CD4-positive, alpha-beta T cell treated with Interleukin-4 for 1 hour (primary cell): ENCODE measurements around the gene CCSER1.
"Not testable (repeated sequence)": the region's sequence is repeated elsewhere in the genome, so short reads cannot be mapped to it uniquely, and the experiment has no call there.

Experiments
- DNase-seq, 2 donors: peaks; one replicate each; pipeline ENCODE4 v3.0.0-alpha.2; 2020 to 2022

Gene CCSER1

DNA sequence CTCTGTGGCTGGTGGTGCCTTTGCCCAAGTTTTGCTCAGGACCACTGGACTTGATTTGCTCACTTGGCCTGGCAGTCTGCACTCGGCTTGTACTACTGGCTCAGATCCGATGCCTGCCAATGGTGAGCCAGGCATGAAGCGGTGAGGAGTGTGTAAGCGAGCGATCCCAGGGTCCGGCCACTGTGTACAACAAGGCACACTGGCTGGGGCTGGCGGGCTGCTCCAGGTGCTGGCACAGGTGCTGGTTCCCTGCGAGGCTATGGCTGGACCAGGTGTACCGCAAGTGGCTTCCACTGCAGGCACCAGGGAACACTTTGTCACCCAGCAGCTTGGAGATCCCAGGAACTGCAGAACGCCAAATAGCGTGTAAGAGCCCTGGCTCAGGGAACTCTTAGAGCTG is 329.7 kb downstream of the CCSER1 start:
- no peak for DNase-seq

DNA sequence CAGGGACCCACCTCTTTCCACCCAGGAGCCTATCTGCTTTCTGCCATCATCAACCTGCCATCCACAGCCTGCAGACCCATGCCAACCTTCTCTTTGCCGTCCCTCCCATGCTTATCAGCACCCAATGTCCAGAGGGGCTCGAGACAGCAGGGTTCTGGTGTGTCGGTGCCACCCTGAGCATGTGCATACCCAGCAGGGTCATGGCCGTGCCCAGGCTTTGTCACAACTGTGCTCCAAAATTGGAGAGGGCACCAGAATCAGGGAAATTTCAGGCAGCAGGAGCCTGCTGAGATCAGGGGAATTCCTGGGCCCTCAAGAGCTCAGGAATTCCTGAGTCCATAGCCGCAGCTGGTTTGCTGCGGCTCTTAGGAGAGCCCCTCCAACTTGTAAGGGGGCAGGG is 330.6 kb downstream of the CCSER1 start:
- DNase-seq, result no peak

DNA sequence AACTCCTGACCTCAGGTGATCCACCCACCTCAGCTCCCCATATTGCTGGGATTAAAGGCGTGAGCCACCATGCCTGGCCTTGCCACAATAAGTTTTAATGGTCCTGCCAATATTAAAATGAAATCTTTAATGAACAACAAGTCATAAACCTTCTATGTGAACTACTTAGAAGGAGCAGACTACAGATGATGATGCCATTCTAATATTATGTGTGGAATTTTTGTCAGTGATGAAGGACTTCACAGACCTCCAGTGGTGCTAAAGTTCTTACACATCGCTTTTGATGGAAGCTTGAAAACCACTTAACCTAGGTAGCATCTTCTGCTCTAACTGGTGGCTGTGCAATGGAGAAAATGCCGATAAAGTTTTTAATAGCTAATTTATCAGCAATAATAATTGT is 331.4 kb downstream of the CCSER1 start:
- DNase-seq, result no peak

DNA sequence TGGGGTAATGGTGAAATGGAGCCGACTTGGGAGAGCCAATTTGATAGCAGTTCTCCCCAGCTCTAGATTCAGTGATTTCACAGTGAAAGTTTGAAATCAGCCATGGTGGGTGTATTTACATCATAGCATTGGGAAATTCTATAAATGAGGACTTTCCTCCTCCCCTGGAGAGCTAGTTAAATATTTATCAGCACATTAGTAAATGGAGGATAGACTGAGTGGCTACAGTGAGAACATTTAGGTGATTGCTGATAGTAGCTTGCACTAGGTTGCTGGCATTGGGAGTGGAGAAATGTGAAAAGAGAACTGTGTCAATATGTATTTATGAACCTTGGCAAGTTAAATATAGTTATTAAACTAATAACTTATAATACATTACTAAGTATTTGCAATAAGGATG is 347.3 kb downstream of the CCSER1 start:
- no peak for DNase-seq

DNA sequence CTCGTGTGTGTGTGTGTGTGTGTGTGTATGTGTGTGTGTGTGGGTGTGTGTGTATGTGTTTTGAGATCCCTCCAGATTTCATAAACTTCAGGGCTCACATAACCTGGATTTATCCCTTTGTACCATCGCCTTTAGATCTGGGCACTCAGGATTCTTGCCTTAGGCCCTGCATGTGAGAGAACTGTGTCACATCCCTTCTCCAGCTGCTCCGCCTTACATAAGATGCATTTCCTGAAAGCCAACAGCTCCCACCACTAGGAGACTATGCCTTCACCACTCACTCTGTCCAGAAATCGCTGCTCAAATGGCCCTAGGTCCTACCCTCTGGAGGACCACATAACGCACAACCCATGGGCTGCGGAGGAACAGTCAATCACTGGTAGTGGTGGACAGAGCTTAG is 348.8 kb downstream of the CCSER1 start:
- no peak for DNase-seq

DNA sequence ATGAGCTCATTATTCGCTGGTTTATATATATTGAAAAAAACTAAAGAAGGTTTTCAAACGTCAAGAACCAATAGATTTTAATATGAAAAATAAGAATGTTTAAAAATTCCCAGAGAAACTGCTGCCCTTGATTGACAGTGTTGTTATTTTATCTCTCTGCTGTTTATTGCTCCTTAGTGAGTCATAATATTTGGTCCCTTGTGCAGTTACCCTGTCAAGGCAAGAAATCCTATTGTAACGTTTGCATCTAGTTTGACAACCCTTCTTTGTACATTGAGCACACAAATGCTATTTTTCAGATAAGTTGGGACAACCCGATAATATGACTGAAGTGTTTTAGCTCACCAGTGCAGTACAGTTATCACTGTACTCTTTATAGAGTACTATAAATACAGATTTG is 349.4 kb downstream of the CCSER1 start:
- no peak for DNase-seq

DNA sequence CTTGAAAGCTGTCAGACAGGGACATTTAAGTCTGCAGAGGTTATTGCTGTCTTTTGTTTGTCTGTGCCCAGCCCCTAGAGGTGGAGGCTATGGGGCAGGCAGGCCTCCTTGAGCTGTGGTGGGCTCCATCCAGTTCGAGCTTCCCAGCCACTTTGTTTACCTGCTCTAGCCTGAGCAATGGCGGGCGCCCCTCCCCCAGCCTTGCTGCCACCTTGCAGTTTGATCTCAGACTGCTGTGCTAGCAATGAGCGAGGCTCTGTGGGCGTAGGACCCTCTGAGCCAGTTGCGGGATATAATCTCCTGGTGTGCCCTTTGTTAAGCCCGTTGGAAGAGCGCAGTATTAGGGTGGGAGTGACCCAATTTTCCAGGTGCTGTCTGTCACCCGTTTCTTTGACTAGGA is 357.7 kb downstream of the CCSER1 start:
- not testable (repeated sequence) for DNase-seq

DNA sequence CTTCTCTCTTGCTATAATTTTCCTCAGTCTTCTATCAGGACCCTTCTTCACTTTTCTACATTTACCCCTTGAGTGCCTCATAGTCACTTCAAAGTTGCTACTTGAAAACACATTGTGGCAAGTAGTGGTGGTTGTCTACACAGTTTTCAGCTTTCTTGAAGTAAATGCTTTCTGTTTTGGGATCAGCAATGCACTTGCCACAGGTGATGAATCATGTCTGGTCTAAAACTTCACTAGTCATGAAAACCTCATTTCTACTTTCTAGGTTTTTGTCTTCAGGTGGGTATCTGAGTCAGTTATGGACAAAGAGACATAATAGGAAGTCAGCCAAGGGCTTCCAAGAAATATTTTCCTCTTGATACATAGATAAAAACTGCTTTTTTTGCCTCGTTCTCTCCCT is 359.2 kb downstream of the CCSER1 start:
- no peak for DNase-seq

DNA sequence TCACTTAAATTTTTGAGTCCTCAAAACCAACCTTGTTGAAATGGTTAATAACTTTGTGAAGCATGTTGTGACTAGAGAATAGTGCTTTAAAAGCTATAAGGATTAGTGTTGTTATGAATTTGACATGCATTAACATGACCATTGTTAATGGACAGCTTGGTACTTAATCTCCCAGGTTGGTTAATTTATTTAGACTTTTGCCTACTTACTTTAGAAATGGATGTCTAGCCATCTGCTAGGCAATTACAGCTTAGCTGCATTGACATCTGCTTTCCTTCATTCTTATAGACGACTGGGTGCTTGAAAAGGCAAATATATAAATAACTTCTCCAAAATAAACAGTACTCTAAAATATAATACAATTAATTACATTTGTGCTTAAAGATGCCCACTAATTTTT is 368.0 kb downstream of the CCSER1 start:
- DNase-seq, result no peak

DNA sequence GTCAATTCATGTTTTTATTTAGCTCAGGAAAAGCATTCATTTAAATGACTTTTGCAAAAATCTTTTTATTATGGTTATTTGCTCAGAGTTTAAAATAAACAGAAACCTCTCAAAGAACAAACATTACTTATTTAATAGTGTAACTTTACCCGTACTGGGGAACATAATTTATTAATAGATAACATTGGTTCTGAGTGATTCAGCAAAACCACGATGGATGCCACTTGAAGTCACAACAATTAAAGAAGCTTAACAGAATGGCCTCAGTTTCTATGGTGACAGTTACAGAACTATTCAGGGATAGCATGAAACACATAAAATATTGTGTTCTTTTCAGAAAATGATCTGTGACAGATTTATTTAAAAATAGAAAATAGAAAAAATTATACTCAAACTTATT is 368.7 kb downstream of the CCSER1 start:
- DNase-seq, result no peak

DNA sequence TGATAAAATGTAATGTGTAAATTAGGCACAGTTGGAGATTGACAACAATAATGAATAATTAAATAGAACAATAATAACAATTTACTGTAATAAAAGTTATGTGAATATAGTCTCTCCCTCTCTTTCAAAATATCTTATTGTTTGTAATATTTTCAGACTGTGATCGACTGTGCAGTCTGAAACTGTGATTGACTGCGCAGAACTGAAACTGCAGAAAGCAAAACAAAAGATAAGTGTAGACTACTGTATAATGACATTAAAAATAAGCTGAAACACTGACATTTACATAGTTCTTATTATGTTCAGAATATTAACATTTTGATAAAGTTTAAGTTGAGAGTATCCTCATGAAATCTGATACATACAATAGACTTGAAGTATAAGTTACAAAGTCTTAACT is 371.0 kb downstream of the CCSER1 start:
- DNase-seq, result no peak

DNA sequence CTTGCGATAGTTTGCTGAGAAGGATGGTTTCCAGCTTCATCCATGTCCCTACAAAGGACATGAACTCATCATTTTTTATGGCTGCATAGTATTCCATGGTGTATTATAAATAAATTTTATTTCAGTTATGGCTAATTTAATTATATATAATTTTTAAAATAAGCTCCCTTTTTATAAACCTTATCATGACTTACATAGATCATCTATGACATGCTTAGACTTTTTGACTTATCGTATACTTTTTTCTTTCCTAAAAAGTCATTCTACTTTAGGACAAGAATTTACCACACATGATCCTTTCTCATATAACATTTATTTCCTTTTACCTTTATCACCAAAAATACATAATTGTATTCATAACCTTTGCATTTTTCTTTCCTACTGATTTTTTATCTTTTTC is 376.5 kb downstream of the CCSER1 start:
- DNase-seq, result no peak

DNA sequence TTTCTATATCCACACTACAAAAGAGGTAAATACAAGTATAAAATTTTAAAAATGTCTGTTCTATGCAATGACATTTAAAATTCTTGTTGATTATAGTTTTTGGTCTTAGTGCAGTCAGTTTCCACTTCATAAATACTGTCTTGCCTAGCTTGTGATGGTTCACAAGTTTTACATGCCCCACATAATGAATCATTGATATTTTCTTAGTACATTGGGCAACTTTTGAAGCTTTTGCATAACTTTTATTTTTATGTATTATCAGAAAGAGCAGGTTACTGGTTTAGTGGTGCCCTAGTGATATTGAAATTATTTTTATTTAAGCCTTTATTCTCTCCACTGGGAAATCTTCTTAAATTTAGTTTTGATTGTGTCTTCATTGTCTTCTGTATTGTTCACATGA is 388.0 kb downstream of the CCSER1 start:
- DNase-seq, result no peak

DNA sequence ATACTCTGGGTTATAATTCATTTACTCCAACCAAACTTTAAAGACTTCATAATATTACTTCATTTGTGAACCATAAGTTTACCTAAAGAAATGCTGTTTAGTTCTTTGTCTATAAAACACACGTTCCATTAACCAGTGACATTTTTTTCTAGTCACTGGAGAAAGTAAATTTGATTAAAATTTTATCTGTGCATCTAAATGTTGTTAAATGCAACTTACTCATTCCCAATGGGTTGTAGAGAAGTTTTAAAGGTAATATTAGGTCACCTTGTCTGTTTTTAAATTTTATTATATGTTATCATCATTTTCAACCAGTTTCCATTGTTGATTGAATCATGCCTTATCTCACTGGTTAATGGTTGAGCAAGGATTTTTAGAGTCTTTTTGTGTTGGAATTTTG is 401.4 kb downstream of the CCSER1 start:
- DNase-seq, result no peak

DNA sequence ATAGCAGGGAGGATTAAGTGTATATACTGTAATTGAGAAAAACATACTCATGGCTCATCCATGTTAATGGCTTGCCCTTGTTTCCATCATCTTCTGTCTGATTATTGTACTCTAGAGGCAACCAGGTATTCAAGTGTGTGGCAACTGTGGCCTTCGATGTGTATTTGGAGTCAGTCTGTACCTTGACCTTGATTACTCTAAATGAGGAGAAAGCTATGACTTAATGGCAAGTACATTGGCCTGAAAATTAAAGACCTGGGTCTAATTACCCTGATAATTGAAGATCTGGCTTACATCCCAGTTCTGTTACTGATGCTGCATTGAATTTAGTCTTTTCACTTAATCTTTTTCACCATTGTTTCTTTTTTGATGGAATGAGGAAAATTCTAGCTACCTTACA is 409.2 kb downstream of the CCSER1 start:
- no peak for DNase-seq

DNA sequence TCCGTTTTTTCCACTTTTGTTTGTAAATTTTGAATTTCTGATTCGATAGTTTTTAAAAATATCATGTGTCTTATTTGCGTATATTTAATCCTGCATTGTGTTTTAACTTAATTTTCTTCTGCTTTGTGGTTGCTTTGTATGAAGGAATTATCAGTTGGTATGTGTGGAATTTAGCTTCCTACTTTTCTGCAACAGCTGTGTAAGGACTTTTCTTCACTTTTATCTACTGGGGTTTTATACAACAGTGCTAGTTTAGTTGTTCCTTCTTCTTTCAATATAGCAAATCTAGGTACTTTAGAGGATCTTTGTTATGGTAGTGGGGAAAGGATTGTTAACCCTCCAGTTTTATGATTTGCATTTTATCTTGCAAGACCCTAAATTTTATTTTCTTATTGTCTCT is 410.3 kb downstream of the CCSER1 start:
- no peak for DNase-seq

DNA sequence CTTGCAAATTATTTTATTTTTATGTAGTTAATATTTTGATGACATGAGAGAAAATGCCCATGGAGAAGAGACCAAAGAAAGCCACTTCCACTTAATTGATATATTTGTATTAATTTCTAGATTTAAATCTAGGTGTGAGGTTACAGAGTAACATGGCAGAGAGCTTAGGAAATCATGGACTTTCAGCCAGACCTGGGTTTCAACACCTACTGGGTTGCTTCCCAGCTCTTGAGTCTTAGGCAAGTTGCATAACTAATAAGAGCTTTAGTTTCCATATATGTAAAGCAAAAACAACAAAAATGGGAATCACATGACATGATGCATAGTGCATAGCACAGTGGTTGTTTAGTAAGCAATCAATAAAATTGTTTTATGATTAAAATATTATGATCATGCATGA is 413.3 kb downstream of the CCSER1 start:
- DNase-seq, result no peak

DNA sequence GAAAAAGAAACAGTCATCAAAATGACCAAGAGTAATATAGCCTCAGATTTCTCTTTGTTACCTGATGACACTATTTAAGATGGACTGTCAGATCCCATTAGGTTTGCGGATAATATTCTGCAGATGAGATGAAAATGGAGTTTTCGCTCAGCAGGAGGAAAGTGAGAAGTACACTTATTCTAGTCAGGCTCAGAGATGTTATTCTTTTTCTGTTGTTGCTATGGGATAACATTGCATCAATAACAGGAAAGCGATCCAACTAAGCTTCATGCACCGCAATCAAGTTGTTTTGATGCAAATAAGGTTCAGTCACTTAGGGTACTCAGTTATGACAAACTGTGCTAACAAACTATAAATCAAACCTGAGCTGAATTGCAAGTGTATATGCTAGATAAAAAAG is 415.0 kb downstream of the CCSER1 start:
- no peak for DNase-seq

DNA sequence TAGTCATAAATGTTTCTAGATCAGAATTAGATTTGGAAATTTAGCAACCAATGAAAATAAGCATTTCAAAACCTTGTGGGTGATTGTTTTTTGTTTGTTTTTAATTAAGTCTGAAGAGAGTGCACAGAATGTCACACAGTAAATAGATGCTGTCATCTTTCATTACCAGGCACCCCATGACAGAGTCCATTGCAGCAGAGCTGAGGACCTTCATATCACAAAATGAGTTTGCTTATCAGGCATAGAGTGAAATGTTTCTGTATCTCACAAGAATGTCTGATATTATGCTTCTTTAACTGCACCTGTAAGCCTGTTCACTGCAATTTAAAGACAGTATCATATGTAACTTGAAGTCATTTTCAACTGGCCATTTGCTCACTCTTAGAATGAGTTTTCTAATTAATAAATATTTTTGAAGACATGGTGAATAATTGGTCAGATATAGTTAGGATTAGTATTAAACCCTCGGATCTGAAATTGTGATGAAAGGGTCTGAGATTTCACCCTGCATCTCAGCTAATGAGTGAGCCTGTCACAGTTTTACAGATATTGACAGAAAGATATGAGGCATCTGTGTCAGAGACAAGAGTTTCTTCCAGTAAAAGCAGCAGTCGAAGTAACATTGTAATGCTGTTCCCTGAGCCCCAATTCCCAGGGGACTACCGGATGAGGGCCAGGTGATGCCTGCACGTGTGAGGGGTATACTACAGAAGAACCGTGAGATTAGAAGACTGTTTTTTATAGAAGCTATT is 416.4 kb downstream of the CCSER1 start:
- no peak for DNase-seq

DNA sequence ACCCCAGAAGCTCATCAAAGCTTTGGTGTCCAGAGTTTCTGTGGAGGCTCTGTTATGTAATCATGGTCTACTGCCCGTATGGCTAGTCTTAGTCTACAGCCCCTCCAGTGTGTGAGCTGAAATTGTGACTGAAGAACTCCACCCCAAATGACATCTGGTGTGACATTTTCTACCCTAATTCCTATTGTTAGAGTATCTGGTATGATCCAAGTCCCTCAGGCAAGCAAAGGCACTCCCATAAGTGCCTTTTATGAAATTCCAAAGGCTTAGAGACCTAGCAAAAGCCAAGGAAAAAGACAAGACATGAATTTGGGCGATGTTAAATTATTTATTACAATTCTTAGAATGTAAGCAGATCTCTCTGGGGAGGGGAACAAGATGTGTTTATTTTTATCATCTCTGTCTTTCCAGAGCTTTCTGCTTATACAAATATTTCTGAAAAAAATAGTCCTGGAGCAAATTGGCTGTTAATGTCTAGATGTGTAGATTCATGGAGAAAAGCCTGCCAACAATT is 417.4 kb downstream of the CCSER1 start:
- no peak for DNase-seq

DNA sequence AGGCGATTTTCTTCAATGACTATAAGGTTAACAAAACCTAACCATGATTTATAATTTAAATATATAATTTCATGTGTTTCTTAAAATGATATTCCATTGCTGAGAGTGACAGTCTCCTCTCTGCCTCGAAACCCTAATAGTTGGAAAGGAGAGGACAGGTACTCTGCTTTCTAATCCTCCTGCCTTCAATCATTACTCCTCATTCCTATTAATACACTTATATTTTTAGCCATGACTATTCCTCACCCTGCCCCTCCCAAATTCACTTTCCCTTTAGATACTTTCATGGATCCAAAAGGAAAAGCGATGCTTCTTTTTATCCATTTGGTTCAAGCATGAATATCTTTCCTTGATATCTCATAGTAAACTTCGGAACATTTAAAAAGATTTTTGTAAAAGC is 418.2 kb downstream of the CCSER1 start:
- DNase-seq, result no peak

DNA sequence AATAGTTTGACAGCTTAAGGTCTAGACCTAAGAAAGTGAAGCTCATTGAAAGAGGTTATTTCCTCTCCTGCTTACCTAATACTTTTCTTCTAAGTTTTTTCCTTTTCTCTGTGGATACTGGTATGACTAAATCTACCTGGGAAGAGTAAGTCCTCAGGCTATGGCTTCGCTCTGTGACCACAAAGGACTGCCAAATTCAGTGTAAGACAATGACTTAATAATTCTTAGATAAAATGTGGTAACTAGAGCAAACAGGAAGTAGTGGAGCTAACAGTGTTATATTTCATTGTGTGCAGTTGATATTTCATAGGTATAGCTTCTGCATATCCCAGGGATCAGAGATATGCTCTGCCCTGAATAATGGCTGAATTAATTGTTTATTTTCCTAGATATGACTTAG is 418.9 kb downstream of the CCSER1 start:
- no peak for DNase-seq

DNA sequence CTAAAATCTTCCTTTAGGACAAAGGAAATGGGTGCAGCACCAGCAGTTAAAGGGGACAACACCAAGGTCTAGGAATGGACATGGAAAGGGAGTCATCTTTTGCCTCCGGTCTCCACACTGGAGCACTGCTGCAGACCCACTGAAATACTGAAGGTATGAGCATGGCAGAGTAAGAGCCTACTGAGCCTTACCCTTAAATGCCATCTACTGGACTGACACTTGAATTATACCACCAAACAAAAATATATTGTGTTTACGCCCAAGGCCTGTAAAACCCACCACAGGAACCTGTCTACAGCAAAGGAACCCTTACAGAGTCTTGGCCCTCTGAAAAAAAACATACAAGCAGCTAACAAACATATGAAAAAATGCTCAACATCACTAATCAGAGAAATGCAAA is 443.4 kb downstream of the CCSER1 start:
- no peak for DNase-seq

DNA sequence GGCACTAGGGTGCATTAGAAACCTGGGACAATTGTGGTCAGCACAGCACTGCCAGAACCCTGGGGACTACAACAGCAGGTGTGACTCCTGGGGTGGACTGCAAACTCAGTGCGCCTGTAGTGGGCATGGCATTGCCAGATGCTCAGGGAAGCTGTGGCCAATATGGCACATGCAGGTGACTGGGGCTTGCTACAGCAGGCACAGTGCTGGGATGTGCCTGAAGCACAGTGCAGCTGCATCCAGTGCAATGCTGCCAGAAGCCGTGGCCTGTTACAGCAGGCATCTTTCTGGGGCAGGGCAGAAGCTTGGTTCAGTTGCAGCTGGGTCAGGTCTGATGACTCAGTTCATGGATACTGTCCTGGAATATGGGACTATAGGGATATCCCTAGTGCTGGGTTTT is 445.8 kb downstream of the CCSER1 start:
- no peak for DNase-seq

DNA sequence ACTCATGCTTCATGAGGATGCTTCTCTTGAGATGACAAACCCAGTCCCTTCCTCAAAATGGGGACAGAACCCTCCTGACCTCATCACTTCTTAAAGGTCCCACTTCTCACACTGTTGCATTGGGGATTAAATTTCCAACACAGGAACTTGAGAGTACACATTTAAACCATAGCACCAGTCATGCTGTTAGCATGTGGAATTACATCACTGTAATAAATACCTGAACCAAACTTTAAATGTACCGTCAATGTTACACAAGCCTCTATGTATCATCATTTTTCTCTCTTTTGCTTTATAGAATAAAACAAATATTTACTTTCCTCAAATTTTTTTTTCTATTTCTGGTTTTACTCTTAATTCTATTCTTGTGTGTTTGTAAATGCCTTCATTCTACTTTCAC is 448.2 kb downstream of the CCSER1 start:
- no peak for DNase-seq
